Measurements from ENCODE around the gene COL23A1. TPM values are rescaled to one million over a fixed set of nuclear protein-coding genes. Genes with fewer than 3 reads are reported as not detected.

Gene COL23A1
- total RNA-seq, 1 experiment from 2014 or later, result 1.2 TPM

DNA sequence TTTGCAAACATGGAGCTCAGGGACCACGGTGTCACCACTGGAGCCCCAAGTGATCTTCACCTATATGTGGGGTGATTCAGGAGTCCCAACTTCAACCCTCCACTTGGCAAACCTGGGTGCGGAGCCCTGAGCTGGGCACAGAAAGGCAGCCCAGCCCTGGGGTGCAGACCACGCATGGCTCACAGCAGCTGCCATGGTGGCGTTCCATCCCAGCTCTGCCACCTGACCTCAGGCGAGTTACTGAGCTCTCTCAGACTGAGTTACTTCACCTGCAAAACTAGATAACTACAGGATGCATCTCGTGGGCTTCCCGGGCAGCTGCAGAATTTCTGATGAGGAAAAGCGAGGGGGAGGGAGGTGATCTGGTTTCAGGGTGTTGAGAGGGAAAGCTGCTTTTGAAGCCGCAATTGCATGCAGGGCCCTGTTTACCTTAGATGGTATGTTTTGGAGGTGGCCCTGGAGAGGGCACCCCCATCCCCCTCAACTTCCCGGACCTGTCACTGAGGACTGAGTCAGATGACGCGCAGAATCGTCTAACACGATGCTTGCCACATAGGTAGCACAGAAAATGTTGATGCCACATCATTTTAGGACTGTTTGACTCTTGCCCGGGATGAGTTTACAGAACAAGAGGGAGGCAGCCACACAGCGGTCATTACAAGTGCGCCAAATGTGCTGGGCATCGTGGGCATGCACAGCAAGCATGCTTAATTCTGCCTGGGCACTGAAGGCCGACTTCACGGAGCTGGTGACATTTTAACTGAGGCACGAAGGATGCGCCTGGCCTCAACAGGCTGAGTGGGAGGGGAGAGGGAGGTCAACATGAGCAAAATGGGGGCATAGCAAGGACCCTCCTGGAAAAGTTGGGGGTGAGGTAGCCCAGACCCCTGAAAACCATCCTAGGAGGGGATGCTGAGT is 154.6 kb downstream of the COL23A1 start:
- no peak for DNase-seq (ENCODE audit: low read depth)
- in situ Hi-C loops (cut with HindIII; ENCODE audit: low pct_unique_long_range_greater_than_20kb, low sequenced_read_pairs), result no loop called here

GRCh38 chr5:178434851-178435250 is 155.3 kb downstream of the COL23A1 start:
- DNase-seq (ENCODE audit: low read depth), result no peak
- in situ Hi-C loops (cut with HindIII; ENCODE audit: low pct_unique_long_range_greater_than_20kb, low sequenced_read_pairs), result no loop called here

DNA sequence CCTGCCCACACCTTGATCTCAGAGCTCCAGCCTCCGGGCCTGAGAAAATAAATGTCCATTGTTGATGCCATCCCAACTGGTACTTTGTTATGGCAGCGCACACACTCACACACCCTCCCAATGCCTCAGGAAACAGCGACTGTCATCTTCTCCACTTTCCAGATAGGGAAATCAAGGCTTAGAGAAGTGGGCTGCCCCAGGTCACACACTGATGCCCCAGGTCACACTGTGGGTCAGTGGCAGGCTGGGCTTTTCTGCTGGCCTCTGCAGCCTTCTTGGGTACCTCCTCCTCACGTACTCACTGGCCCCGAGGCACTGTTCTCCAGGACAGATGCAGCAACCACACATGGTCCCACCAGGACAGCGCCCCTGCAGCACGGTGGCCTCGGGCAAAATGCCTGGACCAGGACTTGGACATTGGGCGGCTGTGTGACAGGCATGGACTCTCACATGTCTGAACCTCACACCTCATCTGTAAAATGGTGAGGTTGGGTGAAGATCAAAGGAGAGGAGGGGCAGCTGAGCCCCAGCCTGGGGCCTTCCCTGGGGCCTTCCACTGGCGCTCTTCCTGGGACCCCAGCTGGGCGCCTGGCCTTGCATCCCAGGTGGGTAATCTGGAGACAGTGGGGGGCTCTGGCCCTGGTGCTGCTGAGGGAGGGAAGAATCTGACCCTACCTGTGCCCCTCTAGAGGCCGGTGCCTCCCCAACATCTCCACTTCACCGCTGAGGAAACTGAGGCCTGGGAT is 156.0 kb downstream of the COL23A1 start:
- DNase-seq (ENCODE audit: low read depth), result no peak
- in situ Hi-C loops (cut with HindIII; ENCODE audit: low pct_unique_long_range_greater_than_20kb, low sequenced_read_pairs), result no loop called here

DNA sequence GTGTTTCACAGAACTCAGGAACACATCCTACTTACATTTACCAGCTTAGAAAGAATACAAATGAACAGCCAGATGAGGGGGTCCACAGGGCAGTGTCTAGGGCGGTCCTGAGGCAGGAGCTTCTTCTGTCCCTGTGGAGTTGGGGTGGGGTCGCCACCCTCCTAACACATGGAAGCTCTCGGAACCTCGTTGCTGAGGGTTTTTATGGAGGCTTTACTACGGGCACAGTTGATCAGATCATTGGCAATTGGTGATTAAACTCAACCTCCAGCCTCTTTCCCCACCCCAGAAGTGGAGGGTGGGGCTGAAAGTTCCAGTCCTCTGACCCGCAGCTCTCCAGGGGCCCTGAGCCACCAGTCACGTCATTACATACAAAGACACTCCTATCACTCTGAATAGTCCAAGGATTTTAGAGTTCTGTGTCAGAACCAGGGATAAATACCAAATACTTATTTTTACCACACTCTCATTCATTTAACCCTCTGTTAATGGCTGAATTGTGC is 156.9 kb downstream of the COL23A1 start:
- DNase-seq (ENCODE audit: low read depth), result no peak
- in situ Hi-C loops (cut with HindIII; ENCODE audit: low pct_unique_long_range_greater_than_20kb, low sequenced_read_pairs), result no loop called here

DNA sequence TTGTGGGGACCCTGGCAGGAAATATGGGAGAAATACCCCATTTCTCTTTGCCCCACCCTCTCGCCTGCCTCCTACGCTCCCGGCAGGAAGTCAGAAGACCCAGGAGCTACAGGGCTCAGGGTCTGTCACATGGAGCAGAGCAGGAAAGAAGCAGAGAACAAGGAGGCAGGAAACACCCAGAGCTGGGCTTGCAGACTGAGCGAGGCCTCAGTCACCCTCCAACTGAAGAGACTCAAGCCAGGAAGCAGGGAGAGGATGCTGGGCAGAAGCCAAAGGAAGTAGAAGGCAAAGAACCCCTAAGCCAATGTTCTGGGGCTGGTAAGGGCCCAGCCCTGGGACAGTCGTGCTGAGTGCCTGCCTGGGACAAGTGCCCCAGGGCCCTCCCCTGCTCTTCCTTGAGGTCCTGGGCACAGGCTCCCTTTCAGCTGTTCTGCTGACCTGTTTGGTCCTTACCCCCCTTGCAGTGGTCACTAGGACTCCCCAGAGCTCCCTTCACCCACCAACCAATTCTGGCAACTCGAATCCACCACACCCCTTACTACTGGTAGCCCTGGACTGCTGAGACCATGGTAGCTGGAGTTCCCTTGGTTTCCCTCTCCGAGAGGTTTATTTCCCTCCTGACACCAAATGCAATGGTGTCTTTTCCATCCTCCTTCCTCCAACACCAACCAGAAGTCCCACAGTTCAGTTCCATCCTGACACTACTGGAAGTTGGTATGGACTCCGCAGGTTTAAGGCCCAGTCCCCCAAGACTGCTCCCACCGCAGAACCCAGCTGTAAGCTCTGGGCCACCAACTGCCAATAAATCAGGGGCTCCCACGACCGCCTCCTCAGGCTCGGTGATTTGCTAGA is 157.5 kb downstream of the COL23A1 start:
- in situ Hi-C loops (cut with HindIII; ENCODE audit: low pct_unique_long_range_greater_than_20kb, low sequenced_read_pairs), result no loop called here
- no peak for DNase-seq (ENCODE audit: low read depth)

DNA sequence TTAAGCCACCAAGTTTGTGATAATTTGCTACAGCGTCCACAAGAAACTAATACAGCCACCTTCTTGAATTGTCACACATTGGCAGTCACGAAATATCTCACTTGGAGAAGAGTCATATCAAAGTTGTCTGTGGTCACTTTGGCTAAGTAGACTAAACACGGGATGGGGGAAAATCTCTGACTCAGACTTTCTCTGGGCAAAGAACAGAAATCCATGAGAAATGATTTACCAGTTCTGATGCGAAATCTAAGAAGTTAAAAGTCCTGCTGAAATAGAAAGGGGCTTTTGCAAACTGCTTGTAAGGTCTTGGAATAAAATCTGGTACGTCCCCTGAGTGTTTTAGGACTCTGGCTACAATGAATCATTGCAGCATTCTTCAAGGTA is 158.4 kb downstream of the COL23A1 start:
- in situ Hi-C loops (cut with HindIII; ENCODE audit: low pct_unique_long_range_greater_than_20kb, low sequenced_read_pairs), result no loop called here
- DNase-seq (ENCODE audit: low read depth), result peak; percentile 79

- no peak for DNase-seq (ENCODE audit: low read depth)
- in situ Hi-C loops (cut with HindIII; ENCODE audit: low pct_unique_long_range_greater_than_20kb, low sequenced_read_pairs), result no loop called here
Measured at GRCh38 chr5:178431063-178431781, 159.0 kb downstream of the COL23A1 start.

DNA sequence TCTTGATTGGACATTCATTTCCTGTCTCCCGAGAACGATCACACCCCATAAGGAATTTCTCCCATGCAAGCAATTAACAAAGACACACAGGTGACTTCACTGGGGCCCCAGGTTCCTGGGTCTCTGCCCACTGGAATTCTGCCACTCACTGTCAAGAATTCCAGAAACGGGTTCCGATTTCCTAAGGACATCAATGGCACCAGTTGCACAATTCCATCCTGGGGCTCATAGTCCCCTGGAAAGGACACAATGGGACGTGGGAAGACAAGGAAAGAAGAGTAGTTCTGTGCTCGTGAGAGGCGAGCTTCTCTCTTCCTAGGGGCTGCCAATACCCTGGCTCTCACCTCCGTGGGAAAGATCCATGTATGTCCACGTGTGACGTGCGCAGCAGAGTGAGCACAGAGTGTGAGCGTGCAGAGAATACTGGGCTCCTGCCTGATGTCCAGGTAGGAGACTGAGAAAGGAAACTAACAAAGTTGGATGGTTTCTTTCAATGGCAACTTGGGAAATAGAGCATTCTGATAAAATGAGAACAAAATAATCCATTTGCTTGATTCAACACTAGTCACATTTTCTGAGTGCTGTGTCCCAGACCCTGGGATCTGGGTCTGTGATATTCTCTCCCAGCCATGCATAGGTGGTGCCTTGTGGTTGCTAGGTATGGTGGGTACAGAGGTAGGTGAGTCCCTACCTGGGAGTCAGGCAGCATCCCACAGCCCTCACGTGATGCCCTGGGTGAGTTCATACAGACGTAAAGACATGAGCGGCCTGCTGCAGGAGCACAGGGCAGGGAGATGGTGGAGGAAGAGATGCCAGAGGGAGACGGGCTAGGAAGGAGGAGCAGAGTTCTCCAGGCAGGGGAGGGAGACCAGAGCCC is 159.8 kb downstream of the COL23A1 start:
- in situ Hi-C loops (cut with HindIII; ENCODE audit: low pct_unique_long_range_greater_than_20kb, low sequenced_read_pairs), result no loop called here
- no peak for DNase-seq (ENCODE audit: low read depth)

- in situ Hi-C loops (cut with HindIII; ENCODE audit: low pct_unique_long_range_greater_than_20kb, low sequenced_read_pairs), result no loop called here
- DNase-seq (ENCODE audit: low read depth), result no peak
Measured at GRCh38 chr5:178429491-178430185, 160.6 kb downstream of the COL23A1 start.

DNA sequence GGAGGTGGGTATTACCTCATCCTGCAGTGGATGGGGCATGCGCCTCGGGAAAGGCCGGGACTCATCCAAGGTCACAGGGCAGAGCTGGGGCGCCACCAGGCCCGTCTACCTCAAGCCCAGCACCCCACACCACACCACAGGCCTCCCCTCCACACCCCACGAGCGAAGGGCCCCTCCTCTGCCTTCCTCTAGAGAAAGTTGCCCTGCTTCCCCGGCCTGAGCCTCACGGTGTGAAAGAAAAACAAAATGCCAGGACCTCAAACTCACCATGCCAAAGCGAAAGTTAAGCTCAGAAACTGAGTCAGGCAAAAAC is 161.1 kb downstream of the COL23A1 start:
- in situ Hi-C loops (cut with HindIII; ENCODE audit: low pct_unique_long_range_greater_than_20kb, low sequenced_read_pairs), result no loop called here
- no peak for DNase-seq (ENCODE audit: low read depth)

DNA sequence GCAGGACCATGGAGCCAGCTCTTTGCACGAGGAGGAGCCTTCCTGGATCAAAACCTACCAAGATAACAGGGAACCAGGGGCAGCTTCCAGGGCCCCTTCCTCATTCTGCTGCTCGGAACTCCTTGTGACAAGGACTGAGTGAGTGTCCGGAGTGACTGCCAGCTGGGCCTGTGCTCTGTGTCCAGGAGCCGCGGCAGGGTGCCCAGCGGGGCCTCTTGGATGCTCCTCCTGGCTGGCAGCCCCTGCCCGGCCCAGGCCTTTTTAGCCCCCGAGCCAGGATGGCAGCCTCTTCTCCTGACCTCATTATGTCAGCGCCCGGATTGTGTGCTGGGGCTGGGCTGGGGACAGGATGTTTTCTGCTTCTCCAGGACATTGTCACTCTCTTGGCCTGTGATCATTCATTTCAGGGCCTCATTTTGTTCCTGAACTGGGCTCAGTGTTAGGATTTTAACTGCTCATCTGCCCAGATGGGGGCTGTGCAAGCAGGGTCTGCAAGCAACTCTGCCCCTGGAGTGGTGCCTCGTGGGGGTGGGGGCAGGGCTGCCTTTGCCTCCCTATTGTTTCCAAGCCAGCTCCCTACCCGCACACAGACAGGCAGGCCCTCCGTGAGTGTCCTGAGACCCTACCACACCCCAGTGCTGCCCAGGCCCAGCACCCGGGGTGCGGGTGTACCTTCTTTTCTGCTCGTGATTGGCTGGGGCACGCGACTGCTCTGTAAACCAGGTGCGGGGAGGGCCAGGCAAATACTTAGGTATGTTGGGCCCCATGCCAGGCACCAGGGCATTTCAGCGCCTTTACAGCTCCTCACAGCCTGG is 161.6 kb downstream of the COL23A1 start:
- DNase-seq (ENCODE audit: low read depth), result no peak
- in situ Hi-C loops (cut with HindIII; ENCODE audit: low pct_unique_long_range_greater_than_20kb, low sequenced_read_pairs), result no loop called here

GRCh38 chr5:178427576-178428197 is 162.5 kb downstream of the COL23A1 start:
- no peak for DNase-seq (ENCODE audit: low read depth)
- in situ Hi-C loops (cut with HindIII; ENCODE audit: low pct_unique_long_range_greater_than_20kb, low sequenced_read_pairs), result no loop called here

DNA sequence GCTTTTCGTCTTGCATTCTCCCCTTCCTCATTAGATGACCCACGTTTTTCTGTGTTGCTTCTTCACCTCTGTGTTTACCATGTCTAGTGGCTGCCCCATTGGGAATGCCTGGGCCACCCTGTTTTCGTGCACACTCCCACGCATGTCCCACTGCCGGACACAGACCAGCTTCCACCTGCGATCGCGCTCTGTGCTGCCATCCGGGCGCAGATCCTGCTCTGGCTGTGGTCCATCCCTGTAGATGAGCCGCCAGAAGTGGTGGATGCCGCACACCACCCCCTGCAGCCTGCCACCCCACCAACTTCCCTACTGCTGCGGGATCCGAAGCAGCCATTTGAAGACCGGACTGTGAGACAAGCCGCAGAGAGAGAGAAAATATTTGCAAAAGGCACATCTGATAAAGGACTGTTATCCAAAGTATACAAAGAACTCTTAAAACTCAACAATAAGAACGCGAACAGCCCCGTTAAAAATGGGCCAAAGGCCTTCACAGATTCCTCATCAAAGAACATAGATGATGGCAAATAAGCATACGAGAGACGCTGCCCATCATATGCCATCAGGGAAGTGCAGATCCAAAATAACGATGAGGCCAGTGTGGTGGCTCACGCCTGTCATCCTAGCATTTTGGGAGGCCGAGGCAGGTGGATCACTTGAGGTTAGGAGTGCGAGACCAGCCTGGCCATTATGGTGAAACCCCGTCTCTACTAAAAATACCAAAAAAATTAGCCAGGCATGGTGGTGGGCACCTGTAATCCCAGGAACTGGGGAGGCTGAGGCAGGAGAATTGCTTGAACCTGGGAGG is 163.7 kb downstream of the COL23A1 start:
- in situ Hi-C loops (cut with HindIII; ENCODE audit: low pct_unique_long_range_greater_than_20kb, low sequenced_read_pairs), result no loop called here
- no peak for DNase-seq (ENCODE audit: low read depth)

- in situ Hi-C loops (cut with HindIII; ENCODE audit: low pct_unique_long_range_greater_than_20kb, low sequenced_read_pairs), result no loop called here
- no peak for DNase-seq (ENCODE audit: low read depth)
Measured at GRCh38 chr5:178425621-178426068, 164.5 kb downstream of the COL23A1 start.

- in situ Hi-C loops (cut with HindIII; ENCODE audit: low pct_unique_long_range_greater_than_20kb, low sequenced_read_pairs), result no loop called here
- DNase-seq (ENCODE audit: low read depth), result no peak
Measured at GRCh38 chr5:178424810-178425177, 165.4 kb downstream of the COL23A1 start.
